Activated CD4-positive, alpha-beta T cell treated with anti-CD3 and anti-CD28 coated beads, Interleukin-2, amount 50 U/mL, for 24 hours (primary cell): ENCODE measurements around the gene CBX1.
"Not testable (repeated sequence)": the region's sequence is repeated elsewhere in the genome, so short reads cannot be mapped to it uniquely, and the experiment has no call there.

ENCODE experiments used
- DNase-seq, 2 donors: peaks; one replicate each; pipeline ENCODE4 v3.0.0-alpha.2; 2020; ENCODE audit warnings: low read depth in 1 of 2, low spot score in 1 of 2

CBX1 gene

DNA sequence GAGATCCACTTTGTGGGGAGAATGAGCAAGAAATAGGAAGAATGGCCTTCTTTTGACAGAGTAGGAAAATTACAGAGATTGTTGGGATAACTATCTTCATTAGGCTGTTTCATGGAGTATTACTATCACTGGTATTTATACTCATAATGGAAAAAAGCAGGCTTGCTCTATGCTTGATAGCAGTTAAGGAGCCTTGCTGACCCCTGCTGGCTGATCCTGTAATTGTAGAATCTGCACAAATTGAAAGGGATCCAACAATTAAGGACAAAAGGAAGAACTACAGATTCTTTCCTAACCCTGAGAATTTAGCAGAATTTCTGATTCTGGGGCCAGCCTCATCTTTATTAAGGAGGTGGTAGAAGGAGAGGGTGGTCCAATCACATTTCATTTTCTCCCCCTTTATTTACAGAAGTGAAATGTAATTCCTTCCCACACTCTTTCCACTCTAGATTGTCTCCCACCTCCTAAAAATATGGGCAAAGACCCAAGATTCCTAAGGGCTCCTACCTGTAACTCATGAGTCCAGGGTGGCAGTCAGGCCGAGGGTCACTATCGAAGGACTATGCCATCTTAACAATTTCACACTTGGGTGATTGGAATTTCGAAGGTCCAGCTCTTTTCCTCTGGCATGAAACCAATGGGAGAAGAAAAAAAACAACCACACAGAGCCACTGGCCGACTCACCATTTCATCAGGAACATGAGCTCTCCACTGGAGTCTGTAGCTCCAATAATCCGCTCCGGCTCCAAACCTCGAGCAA is 26.8 kb downstream of the CBX1 start:
- peak; percentile 32 to 60 for DNase-seq

GRCh38 chr17:48073566-48074094 is 27.6 kb downstream of the CBX1 start:
- DNase-seq: not testable (repeated sequence)

DNA sequence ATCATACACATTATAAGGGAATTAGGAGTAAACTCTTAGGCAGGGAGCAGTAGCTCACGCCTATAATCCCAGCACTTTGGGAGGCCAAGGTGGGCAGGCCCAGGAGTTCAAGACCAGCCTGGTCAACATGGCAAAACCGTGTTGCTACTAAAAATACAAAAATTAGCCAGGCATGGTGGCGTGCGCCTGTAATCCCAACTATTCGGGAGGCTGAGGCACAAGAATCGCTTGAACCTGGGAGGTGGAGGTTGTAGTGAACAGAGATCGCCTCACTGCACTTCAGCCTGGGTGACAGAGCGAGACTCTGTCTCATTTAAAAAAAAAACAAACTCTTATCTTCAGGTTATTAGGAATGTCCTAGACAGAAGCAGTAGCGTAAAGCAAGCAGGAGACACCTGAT is 28.5 kb downstream of the CBX1 start:
- DNase-seq: not testable (repeated sequence)

GRCh38 chr17:48071654-48072053 is 29.6 kb downstream of the CBX1 start:
- DNase-seq: no peak

DNA sequence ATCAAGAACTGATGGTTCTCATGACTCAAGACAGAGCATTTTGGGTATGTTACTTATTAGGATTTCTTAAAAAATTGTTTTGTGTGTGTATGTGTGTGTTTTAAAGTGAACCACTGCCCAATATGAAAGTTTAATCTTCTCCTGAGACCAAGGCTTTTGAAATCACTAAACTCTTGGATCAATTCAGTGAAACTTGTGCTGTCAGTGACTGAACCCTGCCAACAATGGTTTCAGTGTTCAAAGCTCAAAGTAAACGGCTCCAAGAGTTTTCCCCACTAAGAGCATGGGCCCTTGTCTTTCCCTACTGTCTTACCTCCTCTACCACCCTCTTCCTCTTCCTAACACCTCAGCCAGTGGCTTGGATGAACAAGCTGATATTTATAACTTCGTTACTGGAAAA is 31.1 kb downstream of the CBX1 start:
- DNase-seq: no peak

- no peak for DNase-seq
Observed at GRCh38 chr17:48068491-48068961, 32.8 kb downstream of the CBX1 start.

DNA sequence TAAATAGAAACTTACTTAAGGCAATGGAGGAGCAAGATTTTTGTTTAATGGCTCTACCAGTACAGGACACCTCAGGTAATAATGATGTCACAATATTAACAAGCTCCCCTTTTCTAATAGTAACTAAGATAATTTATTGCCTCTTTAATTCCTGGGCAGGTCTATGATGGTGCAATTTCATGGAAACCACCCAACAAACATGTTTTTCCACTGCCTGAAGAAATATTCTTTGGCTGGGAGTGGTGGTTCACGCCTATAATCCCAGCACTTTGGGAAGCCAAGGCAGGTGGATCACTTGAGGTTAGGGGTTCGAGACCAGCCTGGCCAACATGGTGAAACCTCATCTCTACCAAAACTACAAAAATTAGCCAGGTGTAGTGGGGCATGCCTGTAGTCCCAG is 33.5 kb downstream of the CBX1 start:
- not testable (repeated sequence) for DNase-seq

DNA sequence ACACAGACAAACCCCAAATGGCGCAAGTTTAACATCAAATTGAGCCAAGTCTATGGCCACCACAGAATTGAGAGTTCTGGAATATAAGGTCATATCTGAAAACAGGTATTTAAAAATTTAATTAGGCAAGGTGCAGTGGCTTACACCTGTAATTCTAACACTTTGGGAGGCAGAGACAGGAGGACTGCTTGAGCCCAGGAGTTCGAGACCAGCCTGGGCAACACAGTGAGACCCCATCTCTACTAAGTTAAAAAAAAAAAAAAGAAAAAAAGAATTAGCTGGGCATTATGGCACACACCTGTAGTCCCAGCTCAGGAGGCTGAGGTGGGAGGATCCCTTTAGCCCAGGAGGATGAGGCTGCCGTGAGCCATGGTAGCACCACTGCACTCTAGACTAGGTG is 34.0 kb downstream of the CBX1 start:
- no peak for DNase-seq

GRCh38 chr17:48066656-48067055 is 34.6 kb downstream of the CBX1 start:
- DNase-seq: no peak

GRCh38 chr17:48066192-48066591 is 35.1 kb downstream of the CBX1 start:
- no peak for DNase-seq

- no peak for DNase-seq
Observed at GRCh38 chr17:48064638-48065037, 36.6 kb downstream of the CBX1 start.

GRCh38 chr17:48062273-48062672 is 39.0 kb downstream of the CBX1 start:
- no peak for DNase-seq

GRCh38 chr17:48060249-48060648 is 41.0 kb downstream of the CBX1 start:
- DNase-seq: no peak

DNA sequence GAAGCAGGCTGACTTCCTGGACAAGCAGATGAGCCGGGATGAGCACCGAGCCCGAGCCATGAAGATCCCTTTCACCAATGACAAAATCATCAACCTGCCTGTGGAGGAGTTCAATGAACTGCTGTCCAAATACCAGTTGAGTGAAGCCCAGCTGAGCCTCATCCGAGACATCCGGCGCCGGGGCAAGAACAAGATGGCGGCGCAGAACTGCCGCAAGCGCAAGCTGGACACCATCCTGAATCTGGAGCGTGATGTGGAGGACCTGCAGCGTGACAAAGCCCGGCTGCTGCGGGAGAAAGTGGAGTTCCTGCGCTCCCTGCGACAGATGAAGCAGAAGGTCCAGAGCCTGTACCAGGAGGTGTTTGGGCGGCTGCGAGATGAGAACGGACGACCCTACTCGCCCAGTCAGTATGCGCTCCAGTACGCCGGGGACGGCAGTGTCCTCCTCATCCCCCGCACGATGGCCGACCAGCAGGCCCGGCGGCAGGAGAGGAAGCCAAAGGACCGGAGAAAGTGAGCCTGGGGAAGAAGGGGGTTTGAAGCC is 42.1 kb downstream of the CBX1 start:
- DNase-seq: no peak

DNA sequence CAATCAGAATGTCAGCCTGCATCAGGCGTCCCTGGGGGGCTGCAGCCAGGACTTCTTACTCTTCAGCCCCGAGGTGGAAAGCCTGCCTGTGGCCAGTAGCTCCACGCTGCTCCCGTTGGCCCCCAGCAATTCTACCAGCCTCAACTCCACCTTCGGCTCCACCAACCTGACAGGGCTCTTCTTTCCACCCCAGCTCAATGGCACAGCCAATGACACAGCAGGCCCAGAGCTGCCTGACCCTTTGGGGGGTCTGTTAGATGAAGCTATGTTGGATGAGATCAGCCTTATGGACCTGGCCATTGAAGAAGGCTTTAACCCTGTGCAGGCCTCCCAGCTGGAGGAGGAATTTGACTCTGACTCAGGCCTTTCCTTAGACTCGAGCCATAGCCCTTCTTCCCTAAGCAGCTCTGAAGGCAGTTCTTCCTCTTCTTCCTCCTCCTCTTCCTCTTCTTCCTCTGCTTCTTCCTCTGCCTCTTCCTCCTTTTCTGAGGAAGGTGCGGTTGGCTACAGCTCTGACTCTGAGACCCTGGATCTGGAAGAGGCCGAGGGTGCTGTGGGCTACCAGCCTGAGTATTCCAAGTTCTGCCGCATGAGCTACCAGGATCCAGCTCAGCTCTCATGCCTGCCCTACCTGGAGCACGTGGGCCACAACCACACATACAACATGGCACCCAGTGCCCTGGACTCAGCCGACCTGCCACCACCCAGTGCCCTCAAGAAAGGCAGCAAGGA is 42.7 kb downstream of the CBX1 start:
- no peak for DNase-seq

- no peak for DNase-seq
Observed at GRCh38 chr17:48057626-48058025, 43.7 kb downstream of the CBX1 start.

DNA sequence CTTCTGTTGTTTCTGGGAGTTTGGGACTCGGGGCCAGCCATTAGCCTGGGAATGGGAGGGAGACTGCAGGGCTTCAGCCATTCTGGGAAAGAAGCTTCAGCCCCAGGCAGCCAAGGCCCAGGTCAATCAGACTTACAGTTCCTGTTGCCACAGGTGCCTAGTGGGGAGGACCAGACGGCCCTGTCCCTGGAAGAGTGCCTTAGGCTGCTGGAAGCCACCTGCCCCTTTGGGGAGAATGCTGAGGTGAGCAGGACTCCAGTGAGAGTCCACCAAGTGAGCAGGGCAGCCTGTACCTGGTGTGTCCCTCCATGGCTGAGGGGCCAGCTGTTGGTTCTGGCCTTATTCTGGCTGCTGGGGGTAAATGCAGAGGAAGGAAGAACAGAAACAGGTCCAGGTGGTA is 44.4 kb downstream of the CBX1 start:
- DNase-seq: no peak

DNA sequence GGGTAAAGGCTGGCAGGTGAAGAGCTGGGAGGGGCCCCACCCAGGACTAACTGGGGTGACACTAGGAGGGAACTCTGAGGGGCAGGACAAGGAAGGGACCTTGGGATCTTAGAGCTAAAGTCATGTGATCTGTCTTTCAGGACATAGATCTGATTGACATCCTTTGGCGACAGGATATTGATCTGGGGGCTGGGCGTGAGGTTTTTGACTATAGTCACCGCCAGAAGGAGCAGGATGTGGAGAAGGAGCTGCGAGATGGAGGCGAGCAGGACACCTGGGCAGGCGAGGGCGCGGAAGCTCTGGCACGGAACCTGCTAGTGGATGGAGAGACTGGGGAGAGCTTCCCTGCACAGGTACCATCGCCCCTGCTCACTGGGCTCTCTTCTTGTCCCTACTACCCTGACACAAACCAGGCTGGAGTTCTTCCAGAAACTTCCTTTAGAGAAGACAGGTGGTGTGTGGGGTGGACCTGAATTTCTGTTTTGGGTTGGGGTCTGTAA is 45.0 kb downstream of the CBX1 start:
- no peak for DNase-seq

DNA sequence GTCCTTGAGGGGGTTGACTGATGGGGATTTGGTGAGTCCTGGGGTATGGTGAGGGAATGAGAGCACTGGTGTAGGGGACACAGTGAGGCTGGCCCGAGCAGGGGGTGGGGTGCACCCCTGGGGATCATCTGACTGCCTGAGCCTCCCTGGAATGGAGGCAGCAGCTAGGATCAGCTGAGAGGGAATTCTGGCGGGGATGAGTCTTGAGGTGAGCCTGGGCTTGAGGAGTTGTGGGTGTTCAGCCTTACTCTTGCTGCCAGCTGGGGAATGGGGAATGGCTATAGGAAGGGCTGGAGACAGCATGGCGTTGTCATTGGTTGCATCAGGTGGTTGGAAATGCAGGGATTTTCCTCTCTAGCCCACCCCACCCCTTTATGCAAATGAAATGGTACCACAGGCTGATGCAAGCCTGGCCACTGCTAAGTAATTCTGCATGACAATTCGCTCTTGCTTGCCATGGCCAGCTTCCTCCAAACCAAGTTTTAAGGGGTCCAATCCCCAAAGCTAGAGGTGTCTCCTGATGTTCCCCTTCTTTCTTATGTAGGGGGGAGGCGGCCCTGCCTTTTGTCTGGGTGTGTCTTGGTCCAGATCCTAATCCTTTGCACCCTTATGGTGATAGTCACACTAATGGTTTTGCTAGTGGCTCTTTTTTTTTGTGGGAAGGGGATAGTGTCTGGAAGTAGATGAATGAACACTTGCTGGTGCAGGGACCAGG is 45.6 kb downstream of the CBX1 start:
- DNase-seq: peak in 1 of 2 donors; percentile 17

- DNase-seq: no peak
Observed at GRCh38 chr17:48054238-48055185, 46.8 kb downstream of the CBX1 start.
